IPS DF 6.9 (cell line): ENCODE results near the gene RGS6.
"Not testable (repeated sequence)": the region's sequence is repeated elsewhere in the genome, so short reads cannot be mapped to it uniquely, and the experiment has no call there.

Source experiments
- DNase-seq: peaks from one replicate; pipeline ENCODE4 v3.0.0-alpha.2; 2013; ENCODE audit warnings: low read depth, low spot score
- H3K27ac ChIP-seq: one replicate; pipeline ENCODE4 v1.5.1; 2013; ENCODE audit warnings: low read length, control low read depth
- H3K27me3 ChIP-seq: 2 replicates; pipeline ENCODE4 v1.6.1; 2013; ENCODE audit warnings: mild to moderate bottlenecking, low read length; ENCODE audit not compliant: control insufficient read depth, insufficient read depth
- H3K36me3 ChIP-seq: 2 replicates; pipeline ENCODE4 v1.6.1; 2013; ENCODE audit warnings: low read length; ENCODE audit not compliant: control insufficient read depth, insufficient read depth
- H3K4me1 ChIP-seq: 2 replicates; pipeline ENCODE4 v1.6.1; 2013; ENCODE audit warnings: low read length; ENCODE audit not compliant: control insufficient read depth, insufficient read depth
- H3K4me3 ChIP-seq: 2 replicates; pipeline ENCODE4 v1.5.1; 2013; ENCODE audit warnings: mild to moderate bottlenecking, low read length
- H3K9me3 ChIP-seq: 2 replicates; pipeline ENCODE4 v1.6.1; 2013; ENCODE audit warnings: low read length, inconsistent platforms; ENCODE audit not compliant: control insufficient read depth, insufficient read depth
- WGBS: extraction: QIAGEN DNeasy Blood & Tissue Kit; methylation state at CpG from one replicate; pipeline ENCODE4 v1.1.7; 2013; ENCODE audit warnings: mixed read lengths, missing lambda C conversion rate; ENCODE audit not compliant: insufficient read length, insufficient coverage; 5-methylcytosine and 5-hydroxymethylcytosine counted together

Gene RGS6

DNA sequence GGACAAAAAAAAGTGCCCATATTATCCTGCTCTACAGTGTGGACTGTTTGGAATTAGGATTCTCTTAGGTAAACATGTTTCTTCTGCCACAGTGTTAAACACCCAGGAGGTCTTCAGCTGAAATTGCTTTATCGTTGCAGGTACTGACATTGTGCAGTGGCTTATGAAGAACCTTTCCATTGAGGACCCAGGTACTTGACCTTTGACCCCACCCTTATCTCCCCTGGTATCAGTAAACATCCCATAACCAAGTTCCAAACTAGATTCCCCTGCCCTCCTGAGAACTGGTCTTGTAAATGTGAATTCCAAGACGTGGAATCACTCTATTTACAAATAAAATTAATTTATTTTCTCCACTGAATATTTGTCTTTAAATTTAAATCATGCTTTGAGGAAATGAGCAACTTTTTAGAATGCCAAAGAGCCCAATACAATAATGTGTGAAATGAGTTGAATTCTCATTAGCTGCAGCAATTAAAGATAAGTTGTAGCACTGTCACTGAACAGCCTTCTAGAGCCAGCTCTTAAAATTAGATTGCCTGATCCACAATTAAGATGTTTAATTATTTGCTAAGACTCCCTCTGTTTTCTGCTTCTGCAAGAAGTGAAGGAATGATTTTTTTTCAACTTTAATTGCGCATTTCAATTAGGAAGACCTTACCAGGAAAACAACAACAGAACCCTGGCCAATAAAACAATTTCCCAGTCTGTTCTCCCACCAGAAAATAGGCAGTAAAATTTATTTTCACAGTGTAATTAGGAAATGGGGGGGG lies 522.3 kb downstream of the RGS6 start:
- no peak overlapping the region for H3K27ac ChIP-seq
- H3K9me3 ChIP-seq: no peaks in the 10 kb centered on the region
- H3K27me3 ChIP-seq: no peaks in the 10 kb centered on the region; the same call in 1 of the 2 replicates
- 0 out of 2 replicates have a peak, but pooled peaks cover 2% of the 10 kb centered on the region for H3K4me1 ChIP-seq
- WGBS: no CpG with 5 or more reads among the region's 3 CpGs
- H3K4me3 ChIP-seq: no peak overlapping the region
- no peaks in the 10 kb centered on the region for H3K36me3 ChIP-seq
- DNase-seq: no peak

- Histone ChIP-seq H3K9me3 (no peaks in the 10 kb centered on the region), H3K4me3 (no peak overlapping the region), H3K27ac (no peak overlapping the region), H3K36me3 (no peaks in the 10 kb centered on the region), H3K4me1 (no peaks in the 10 kb centered on the region), H3K27me3 (no peaks in the 10 kb centered on the region; the same call in 1 of the 2 replicates)
- WGBS: no CpG with 5 or more reads among the region's 4 CpGs
- no peak for DNase-seq
These were observed 525.4 kb downstream of the RGS6 start for GRCh38 chr14:72457641-72458040.

DNA sequence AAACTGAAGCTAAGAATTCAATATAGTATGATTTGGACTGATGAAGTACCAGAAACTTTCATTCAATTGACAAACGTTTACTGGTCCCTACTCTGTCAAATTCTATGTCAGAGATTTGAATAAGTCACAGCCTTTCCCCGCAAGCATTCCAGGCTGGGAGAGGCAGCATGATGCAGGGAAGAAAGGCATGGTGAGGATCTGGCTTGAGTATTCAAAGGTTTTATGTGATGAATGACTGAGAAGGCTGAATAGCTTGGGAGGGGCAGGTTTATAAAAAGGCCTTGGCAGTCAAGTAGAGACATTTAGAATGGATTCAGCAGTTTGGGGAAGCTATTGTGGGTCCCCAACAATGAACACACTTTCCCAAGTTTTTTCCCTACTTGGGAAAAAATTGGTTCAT lies 529.8 kb downstream of the RGS6 start:
- Histone ChIP-seq H3K27ac (no peak overlapping the region), H3K27me3 (no peaks in the 10 kb centered on the region), H3K4me3 (no peak overlapping the region), H3K4me1 (no peaks in the 10 kb centered on the region), H3K9me3 (no peaks in the 10 kb centered on the region), H3K36me3 (no peaks in the 10 kb centered on the region)
- DNase-seq: no peak
- WGBS: no CpG with 5 or more reads among the region's 2 CpGs

DNA sequence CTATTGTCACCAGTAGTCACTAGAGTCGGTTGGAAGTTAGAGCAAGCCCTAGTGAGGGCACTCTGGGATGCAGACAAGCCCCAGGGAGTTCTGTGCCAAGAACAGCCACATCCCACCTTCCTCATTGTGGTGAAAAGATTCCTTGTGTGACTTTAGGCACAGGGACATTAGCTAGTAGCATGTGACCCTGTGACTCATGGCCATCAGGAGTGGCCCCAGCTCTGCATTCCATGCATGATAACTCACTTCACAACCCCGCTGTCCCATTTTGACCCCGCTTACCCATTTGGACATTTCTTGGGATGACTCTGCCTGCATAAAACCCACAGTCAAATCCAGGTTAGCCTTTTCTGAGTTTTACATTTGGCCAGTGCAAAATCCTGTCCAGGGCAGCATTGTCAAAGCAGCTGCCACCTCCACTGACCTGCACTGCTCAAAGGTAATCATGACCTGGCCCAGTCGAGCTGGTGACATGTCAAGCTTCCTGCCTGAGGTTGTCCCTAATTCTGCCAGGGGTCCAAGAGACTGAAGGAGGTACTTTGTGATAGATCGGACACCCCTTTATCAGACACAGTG lies 531.1 kb downstream of the RGS6 start:
- no peaks in the 10 kb centered on the region for H3K9me3 ChIP-seq
- no peak overlapping the region for H3K4me3 ChIP-seq
- no peak for DNase-seq
- H3K4me1 ChIP-seq: no peaks in the 10 kb centered on the region
- no peak overlapping the region for H3K27ac ChIP-seq
- WGBS: no CpG with 5 or more reads among the region's 5 CpGs
- no peaks in the 10 kb centered on the region for H3K27me3 ChIP-seq
- H3K36me3 ChIP-seq: no peaks in the 10 kb centered on the region

DNA sequence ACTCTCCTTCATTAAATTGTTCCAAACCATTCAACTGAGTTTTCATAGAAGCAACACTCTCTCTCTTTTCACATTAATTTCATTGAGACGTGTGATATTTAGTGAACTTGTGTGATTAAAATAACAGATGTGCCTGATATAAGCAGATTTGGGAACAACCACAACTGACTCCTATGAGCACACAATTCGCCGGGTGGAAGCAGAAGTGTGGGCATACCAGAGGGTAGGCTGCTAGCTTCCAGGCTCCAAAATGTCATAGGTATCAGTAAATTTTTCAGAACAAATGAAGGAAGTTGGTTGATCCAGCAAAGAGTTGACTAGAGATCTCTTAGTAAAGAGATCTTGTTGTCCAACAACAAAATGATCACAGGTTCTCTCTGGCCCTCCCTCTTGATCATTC lies 532.0 kb downstream of the RGS6 start:
- Histone ChIP-seq H3K36me3 (no peaks in the 10 kb centered on the region), H3K27ac (no peak overlapping the region), H3K4me3 (no peak overlapping the region), H3K9me3 (no peaks in the 10 kb centered on the region), H3K27me3 (no peaks in the 10 kb centered on the region), H3K4me1 (no peaks in the 10 kb centered on the region)
- WGBS: no CpG with 5 or more reads among the region's 3 CpGs
- DNase-seq: no peak

DNA sequence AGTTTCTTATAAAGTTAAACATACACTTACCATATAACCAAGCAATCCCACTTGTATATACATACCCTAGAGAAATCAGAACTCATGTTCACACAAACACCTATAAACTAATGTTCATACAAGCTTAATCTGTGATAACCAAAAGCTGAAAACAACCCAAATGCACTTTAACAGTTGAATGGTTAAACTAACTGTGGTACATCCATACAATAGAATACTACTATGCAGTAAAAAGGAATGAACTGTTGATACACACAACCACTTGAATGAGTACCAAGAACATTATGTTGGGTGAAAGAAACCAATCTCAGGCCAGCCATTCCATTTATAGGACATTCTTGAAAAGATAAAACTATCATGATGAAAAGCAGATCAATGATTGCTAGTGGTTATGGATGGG lies 534.1 kb downstream of the RGS6 start:
- H3K27ac ChIP-seq: no peak overlapping the region
- H3K27me3 ChIP-seq: no peaks in the 10 kb centered on the region
- no peaks in the 10 kb centered on the region for H3K4me1 ChIP-seq
- DNase-seq: no peak
- H3K4me3 ChIP-seq: no peak overlapping the region
- no peaks in the 10 kb centered on the region for H3K9me3 ChIP-seq
- H3K36me3 ChIP-seq: no peaks in the 10 kb centered on the region

DNA sequence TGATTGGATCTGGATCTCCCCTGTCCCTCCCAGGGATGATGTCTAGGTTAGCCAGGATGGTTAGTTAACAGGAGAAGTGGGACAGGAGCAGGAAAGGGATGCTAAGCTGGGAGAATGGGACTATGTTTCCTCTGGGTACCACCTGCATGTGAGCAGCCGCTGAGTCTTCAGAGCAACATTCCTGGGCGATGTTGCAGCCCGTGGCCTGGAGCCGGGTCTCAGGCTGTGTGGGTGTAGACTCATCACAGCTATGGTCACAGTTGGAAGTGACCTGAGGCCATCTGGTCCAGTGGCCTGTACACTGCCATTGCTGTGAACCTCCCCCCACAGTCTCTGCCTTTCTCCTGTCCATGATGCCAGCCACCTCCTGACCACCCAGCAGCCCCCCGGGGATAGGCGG lies 539.1 kb downstream of the RGS6 start:
- no CpG with 5 or more reads among the region's 6 CpGs for WGBS
- Histone ChIP-seq H3K27ac (no peak overlapping the region), H3K27me3 (no peaks in the 10 kb centered on the region), H3K4me3 (no peak overlapping the region), H3K36me3 (no peaks in the 10 kb centered on the region), H3K9me3 (no peaks in the 10 kb centered on the region), H3K4me1 (no peaks in the 10 kb centered on the region)
- no peak for DNase-seq

DNA sequence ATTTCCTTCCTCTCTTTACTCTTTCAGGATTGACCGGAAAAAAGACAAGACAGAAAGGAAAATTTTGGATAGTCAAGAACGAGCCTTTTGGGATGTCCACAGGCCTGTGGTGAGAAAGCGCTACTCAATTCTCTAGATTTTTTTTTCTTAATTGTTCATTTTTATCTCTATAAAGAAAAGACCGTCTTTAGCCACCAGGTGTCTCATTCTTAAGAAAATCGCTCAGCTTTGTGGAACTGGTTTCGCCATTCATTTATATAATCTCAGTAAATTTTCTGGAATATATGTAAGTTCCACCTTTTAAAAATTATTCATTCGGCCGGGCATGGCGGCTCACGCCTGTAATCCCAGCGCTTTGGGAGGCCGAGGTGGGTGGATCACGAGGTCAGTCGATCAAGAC lies 540.6 kb downstream of the RGS6 start:
- Histone ChIP-seq H3K27ac (no peak overlapping the region), H3K27me3 (no peaks in the 10 kb centered on the region), H3K36me3 (no peaks in the 10 kb centered on the region), H3K9me3 (no peaks in the 10 kb centered on the region), H3K4me3 (no peak overlapping the region), H3K4me1 (no peaks in the 10 kb centered on the region)
- no CpG with 5 or more reads among the region's 14 CpGs for WGBS
- DNase-seq: no peak

DNA sequence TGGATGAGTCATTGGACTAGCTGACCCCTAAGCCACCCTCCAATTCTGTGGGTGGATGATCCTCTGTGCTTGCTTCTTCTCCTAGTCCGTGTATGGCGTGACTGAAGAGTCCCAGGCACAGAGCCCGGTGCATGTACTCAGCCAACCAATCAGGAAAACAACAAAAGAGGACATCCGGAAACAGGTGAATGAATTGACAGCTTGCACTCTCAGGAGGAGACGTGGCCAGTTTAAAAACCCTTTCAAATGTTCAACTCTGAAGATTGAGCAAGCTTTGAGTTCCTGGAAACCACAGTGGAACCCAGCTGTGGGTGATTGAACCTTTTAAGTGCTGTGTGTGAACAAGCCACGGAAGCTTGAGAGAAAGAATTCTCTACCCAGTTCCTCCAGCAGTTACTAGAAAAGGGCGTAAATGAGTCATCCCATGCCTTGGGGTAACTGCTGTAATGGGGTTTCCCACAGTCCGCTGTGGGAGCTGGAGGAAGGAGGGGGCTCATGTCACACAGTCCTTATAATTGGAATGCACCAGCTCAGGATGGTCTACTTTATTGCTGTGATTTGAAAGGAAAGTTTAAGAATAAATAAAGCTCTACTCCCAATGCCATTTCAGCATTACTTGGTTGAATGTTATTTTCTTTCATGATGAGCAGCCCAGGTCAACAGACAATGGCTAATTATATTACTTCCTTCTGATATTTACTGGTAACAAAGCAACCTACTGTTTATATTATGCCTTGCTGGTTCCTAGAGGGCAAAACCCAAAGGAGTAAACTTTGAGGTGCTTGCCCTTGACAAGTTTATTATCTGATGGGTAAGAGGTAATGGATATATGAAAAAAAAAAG lies 544.6 kb downstream of the RGS6 start:
- DNase-seq: no peak

DNA sequence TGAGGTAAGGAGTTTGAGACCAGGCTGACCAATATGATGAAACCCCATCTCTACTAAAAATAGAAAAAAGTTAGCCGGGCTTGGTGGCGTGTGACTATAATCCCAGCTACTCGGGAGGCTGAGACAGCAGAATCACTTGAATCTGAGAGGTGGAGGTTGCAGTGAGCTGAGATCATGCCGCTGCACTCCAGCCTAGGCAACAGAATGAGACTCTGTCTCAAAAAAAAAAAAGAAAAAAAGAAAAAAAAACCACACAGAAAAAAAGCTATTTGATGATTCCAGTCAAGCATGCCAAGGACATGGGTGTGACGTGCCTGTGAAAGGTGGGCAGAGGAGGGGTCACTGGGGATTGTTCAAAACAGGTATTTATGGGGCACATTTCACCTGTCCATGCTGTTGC lies 545.3 kb downstream of the RGS6 start:
- no CpG with 5 or more reads among the region's 5 CpGs for WGBS
- DNase-seq, H3K4me3 ChIP-seq, H3K36me3 ChIP-seq, H3K27ac ChIP-seq, H3K9me3 ChIP-seq, H3K27me3 ChIP-seq, H3K4me1 ChIP-seq: not testable (repeated sequence)

More for the DNA sequence above, 544.6 kb downstream of the RGS6 start:
- WGBS: no CpG with 5 or more reads among the region's 8 CpGs
- no peak overlapping the region for H3K27ac ChIP-seq
- no peaks in the 10 kb centered on the region for H3K9me3 ChIP-seq
- H3K4me1 ChIP-seq: peaks cover 2% of the 10 kb centered on the region; the same call in 1 of the 2 replicates
- H3K4me3 ChIP-seq: no peak overlapping the region
- no peaks in the 10 kb centered on the region for H3K27me3 ChIP-seq
- no peaks in the 10 kb centered on the region for H3K36me3 ChIP-seq
